ENCODE results near the gene USH2A.

GRCh38 chr1:215911406-215911968 lies 511.8 kb downstream of the USH2A start:
- TF ChIP-seq CTCF (IDR thresholded peaks at IDR 0.05), result peak; percentile 17
- TF ChIP-seq EZH2 (IDR thresholded peaks at IDR 0.05), result no peak
